C4-2B (cell line): Measurements from ENCODE around the gene CTSH.

Experiments used
- ZFX ChIP-seq: fragments of 450-650 bp; IDR thresholded peaks from 2 replicates; pipeline ENCODE4 v1.6.1; 2017
- TF ChIP-seq, protein P1 (sequence below): fragments of 450-650 bp; conservative IDR thresholded peaks from 2 replicates; pipeline ENCODE4 v1.5.1; 2017; ENCODE audit warnings: mild to moderate bottlenecking

DNA sequence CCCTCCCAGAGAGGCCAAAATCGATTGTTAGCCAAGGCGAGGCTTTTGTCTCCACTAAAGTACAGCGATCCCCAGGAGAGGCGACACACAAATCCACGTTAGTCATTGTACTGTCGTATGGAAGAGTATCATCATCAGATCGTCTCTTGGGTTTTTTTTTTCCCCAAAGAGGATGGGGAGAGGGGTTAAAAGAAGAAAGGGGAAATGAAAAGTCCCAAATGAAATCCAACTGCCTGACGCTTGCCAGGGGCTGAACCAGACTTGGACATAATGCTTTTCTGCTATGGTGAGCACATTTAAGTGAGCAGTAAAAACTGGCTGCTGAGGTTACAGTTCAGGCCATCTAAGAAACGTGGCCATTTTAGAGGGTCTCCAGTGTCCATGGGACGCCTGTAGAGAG, 37.9 kb upstream of the CTSH start:
- TF ChIP-seq, protein P1, sequence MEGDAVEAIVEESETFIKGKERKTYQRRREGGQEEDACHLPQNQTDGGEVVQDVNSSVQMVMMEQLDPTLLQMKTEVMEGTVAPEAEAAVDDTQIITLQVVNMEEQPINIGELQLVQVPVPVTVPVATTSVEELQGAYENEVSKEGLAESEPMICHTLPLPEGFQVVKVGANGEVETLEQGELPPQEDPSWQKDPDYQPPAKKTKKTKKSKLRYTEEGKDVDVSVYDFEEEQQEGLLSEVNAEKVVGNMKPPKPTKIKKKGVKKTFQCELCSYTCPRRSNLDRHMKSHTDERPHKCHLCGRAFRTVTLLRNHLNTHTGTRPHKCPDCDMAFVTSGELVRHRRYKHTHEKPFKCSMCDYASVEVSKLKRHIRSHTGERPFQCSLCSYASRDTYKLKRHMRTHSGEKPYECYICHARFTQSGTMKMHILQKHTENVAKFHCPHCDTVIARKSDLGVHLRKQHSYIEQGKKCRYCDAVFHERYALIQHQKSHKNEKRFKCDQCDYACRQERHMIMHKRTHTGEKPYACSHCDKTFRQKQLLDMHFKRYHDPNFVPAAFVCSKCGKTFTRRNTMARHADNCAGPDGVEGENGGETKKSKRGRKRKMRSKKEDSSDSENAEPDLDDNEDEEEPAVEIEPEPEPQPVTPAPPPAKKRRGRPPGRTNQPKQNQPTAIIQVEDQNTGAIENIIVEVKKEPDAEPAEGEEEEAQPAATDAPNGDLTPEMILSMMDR = no peak
- no peak for TF ChIP-seq ZFX
